Liver (tissue), 9 donors: Measurements from ENCODE around the gene GNG4. TPM values are rescaled to one million over a fixed set of nuclear protein-coding genes. Genes with fewer than 3 reads are reported as not detected.

ENCODE experiments used
- DNase-seq: peaks from one replicate; pipeline ENCODE4 v3.0.0-alpha.2; 2017; ENCODE audit warnings: low spot score
- H3K27ac ChIP-seq, 2 donors: one replicate each; pipeline ENCODE4 v1.7.0; 2013; ENCODE audit warnings: inconsistent platforms in 2 of 2, low read length in 2 of 2, control low read depth in 1 of 2, low read depth in 1 of 2, mild to moderate bottlenecking in 1 of 2
- H3K27me3 ChIP-seq, 4 donors: one replicate each; pipeline versions ENCODE4 v1.6.1 to v1.7.0; 2013; ENCODE audit warnings: low read length in 3 of 4, inconsistent platforms in 1 of 4, mild to moderate bottlenecking in 1 of 4, moderate library complexity in 1 of 4; ENCODE audit not compliant: control insufficient read depth in 4 of 4, insufficient read depth in 4 of 4
- H3K36me3 ChIP-seq, 4 donors: one replicate each; pipeline versions ENCODE4 v1.6.1 to v1.7.0; 2013; ENCODE audit warnings: low read length in 3 of 4, mild to moderate bottlenecking in 3 of 4, low read depth in 1 of 4, moderate library complexity in 1 of 4; ENCODE audit not compliant: control insufficient read depth in 4 of 4, insufficient read depth in 3 of 4
- H3K4me1 ChIP-seq, 4 donors: one replicate each; pipeline versions ENCODE4 v1.6.1 to v1.7.0; 2013; ENCODE audit warnings: low read length in 3 of 4, mild to moderate bottlenecking in 3 of 4, moderate library complexity in 1 of 4; ENCODE audit not compliant: control insufficient read depth in 4 of 4, insufficient read depth in 4 of 4
- H3K4me3 ChIP-seq, 3 donors: one replicate each; pipeline versions ENCODE4 v1.6.1 to v1.7.0; 2013; ENCODE audit warnings: low read length in 3 of 3, control low read depth in 1 of 3, low read depth in 1 of 3, mild to moderate bottlenecking in 1 of 3
- H3K9ac ChIP-seq, 2 donors: one replicate each; pipeline ENCODE4 v1.7.0; 2013; ENCODE audit warnings: low read length in 2 of 2, mild to moderate bottlenecking in 2 of 2, moderate library complexity in 2 of 2, control low read depth in 1 of 2, low read depth in 1 of 2
- H3K9me3 ChIP-seq, 4 donors: one replicate each; pipeline versions ENCODE4 v1.6.1 to v1.7.0; 2013; ENCODE audit warnings: low read length in 3 of 4; ENCODE audit not compliant: control insufficient read depth in 4 of 4
- ATF3 ChIP-seq: IDR thresholded peaks from 2 replicates; pipeline ENCODE4 v1.6.1; 2016; ENCODE audit warnings: antibody characterized with exemption
- CTCF ChIP-seq: fragments of 150-350 bp; IDR thresholded peaks from 2 replicates; pipeline ENCODE4 v1.5.1; 2017; ENCODE audit warnings: improper control_type of control experiment, low read depth, low read length; ENCODE audit not compliant: missing input control
- EGR1 ChIP-seq, 2 donors: IDR thresholded peaks; 2 replicates each; pipeline ENCODE4 v1.6.1; 2016 to 2018; ENCODE audit warnings: antibody characterized with exemption in 2 of 2, low read depth in 2 of 2
- FOXA1 ChIP-seq: IDR thresholded peaks from 2 replicates; pipeline ENCODE4 v1.6.1; 2016; ENCODE audit warnings: antibody characterized with exemption
- FOXA2 ChIP-seq: IDR thresholded peaks from 2 replicates; pipeline ENCODE4 v1.6.1; 2016; ENCODE audit warnings: antibody characterized with exemption
- GABPA ChIP-seq, 2 donors: IDR thresholded peaks in 1 of 2; conservative IDR thresholded peaks in 1 of 2; 2 replicates each; pipeline ENCODE4 v1.6.1; 2016; ENCODE audit warnings: antibody characterized with exemption in 2 of 2, mild to moderate bottlenecking in 1 of 2, moderate library complexity in 1 of 2
- HNF4A ChIP-seq, 2 donors: conservative IDR thresholded peaks; 2 replicates each; pipeline ENCODE4 v1.6.1; 2016; ENCODE audit warnings: antibody characterized with exemption in 2 of 2, mild to moderate bottlenecking in 2 of 2
- HNF4G ChIP-seq: IDR thresholded peaks from 2 replicates; pipeline ENCODE4 v1.6.1; 2016; ENCODE audit warnings: antibody characterized with exemption
- JUND ChIP-seq, 2 donors: IDR thresholded peaks; 2 replicates each; pipeline ENCODE4 v1.6.1; 2016; ENCODE audit warnings: antibody characterized with exemption in 2 of 2
- MAX ChIP-seq: IDR thresholded peaks from 2 replicates; pipeline ENCODE4 v1.6.1; 2016; ENCODE audit warnings: antibody characterized with exemption
- NR2F2 ChIP-seq: IDR thresholded peaks from 2 replicates; pipeline ENCODE4 v1.6.1; 2016; ENCODE audit warnings: antibody characterized with exemption
- RAD21 ChIP-seq, 2 donors: IDR thresholded peaks; 2 replicates each; pipeline ENCODE4 v1.6.1; 2016; ENCODE audit warnings: antibody characterized with exemption in 2 of 2, mild to moderate bottlenecking in 2 of 2
- REST ChIP-seq: IDR thresholded peaks from 2 replicates; pipeline ENCODE4 v1.6.1; 2016; ENCODE audit warnings: antibody characterized with exemption, mild to moderate bottlenecking
- RXRA ChIP-seq, 2 donors: IDR thresholded peaks; 2 replicates each; pipeline ENCODE4 v1.6.1; 2017 to 2018; ENCODE audit warnings: antibody characterized with exemption in 2 of 2, mild to moderate bottlenecking in 1 of 2
- SP1 ChIP-seq: IDR thresholded peaks from 2 replicates; pipeline ENCODE4 v1.6.1; 2018; ENCODE audit warnings: antibody characterized with exemption, mild to moderate bottlenecking
- TAF1 ChIP-seq: conservative IDR thresholded peaks from 2 replicates; pipeline ENCODE4 v1.6.1; 2016; ENCODE audit warnings: antibody characterized with exemption, mild to moderate bottlenecking
- YY1 ChIP-seq: IDR thresholded peaks from 2 replicates; pipeline ENCODE4 v1.6.1; 2016; ENCODE audit warnings: antibody characterized with exemption, mild to moderate bottlenecking
- ZBTB33 ChIP-seq: IDR thresholded peaks from 2 replicates; pipeline ENCODE4 v1.6.1; 2016; ENCODE audit warnings: antibody characterized with exemption
- WGBS: extraction: QIAGEN DNeasy Blood & Tissue Kit; methylation state at CpG from one replicate; pipeline ENCODE4 v1.1.7; 2013; 5-methylcytosine and 5-hydroxymethylcytosine counted together
- polyA plus RNA-seq, 2 donors: library from polyadenylated mRNA; stranded (reverse) in 1 of 2; unstranded in 1 of 2; fragments of 200-250 nt in 1 of 2; fragments of >200 nt in 1 of 2; fragmentation: Nextera tagmentation in 1 of 2; extraction: Ambion mirVana in 1 of 2; gene quantifications; one replicate each; pipeline versions ENCODE4 v1.2.1 to v1.2.3, GENCODE V29; 2013 to 2015
- total RNA-seq, 2 donors: library from RNA; depleted of rRNA; stranded (reverse); fragments of >200 nt; gene quantifications; one replicate each; pipeline ENCODE4 v1.2.3, GENCODE V29; 2014
- donor health status: healthy.
- donor health status: healthy.
- donor health status: healthy.
- donor health status: healthy.
- donor health status: healthy.

Gene GNG4
- total and polyA plus RNA-seq, 4 donors, result 0.65 TPM; not detected in 3

GRCh38 chr1:235652364-235652763, 2.8 kb upstream of the GNG4 start:
- TF ChIP-seq JUND (IDR thresholded peaks at IDR 0.05) (no peak), MAX (no peak), YY1 (no peak), ATF3 (no peak), SP1 (no peak), FOXA1 (no peak), ZBTB33 (no peak), CTCF (no peak), GABPA (IDR thresholded peaks at IDR 0.05 in 1 of 2, conservative IDR thresholded peaks at IDR 0.05 in 1 of 2) (no peak), REST (no peak), NR2F2 (no peak), EGR1 (IDR thresholded peaks at IDR 0.05; ENCODE audit: low read depth in 2 of 2) (no peak), HNF4A (conservative IDR thresholded peaks at IDR 0.05) (no peak), TAF1 (no peak), RAD21 (IDR thresholded peaks at IDR 0.05) (no peak), HNF4G (no peak), RXRA (IDR thresholded peaks at IDR 0.05) (no peak), FOXA2 (no peak)
- Histone ChIP-seq H3K9ac (no peak overlapping the region), H3K4me3 (no peak overlapping the region), H3K36me3 (no peaks in the 10 kb centered on the region), H3K27ac (no peak overlapping the region), H3K4me1 (peaks cover 13 to 25% (median 21%) of the 10 kb centered on the region in 4 donors), H3K27me3 (peaks cover 0 to 19% (median 6%) of the 10 kb centered on the region in 4 donors), H3K9me3 (peaks cover 0 to 2% (median 0%) of the 10 kb centered on the region in 4 donors)
- 93% methylated on average over 11 of the region's 11 CpGs for WGBS
- no peak for DNase-seq
